Measurements from ENCODE around the gene RIPPLY3.

DNA sequence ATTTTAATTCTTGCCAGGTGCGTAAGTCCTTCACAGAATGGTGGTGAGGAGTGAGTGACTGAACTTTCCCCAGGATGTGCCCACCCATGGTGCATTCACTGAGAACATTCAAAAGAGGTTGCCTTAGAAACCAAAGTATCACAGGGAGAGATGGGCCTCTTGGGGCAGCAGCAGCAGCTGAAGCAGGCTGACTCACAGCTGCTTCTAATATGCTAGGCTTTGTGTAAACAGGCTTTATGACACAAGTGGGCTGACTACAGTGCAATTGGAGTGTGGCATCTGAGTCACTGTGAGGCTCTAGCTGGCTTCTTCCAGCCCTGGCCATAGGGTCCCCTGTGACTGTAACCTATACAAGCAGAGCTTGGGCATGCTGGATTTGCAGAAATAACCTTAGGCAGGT lies 53.8 kb downstream of the RIPPLY3 start:
- TF ChIP-seq EZH2 (IDR thresholded peaks at IDR 0.05) (no peak), MAX (IDR thresholded peaks at IDR 0.05) (no peak), POLR2A (IDR thresholded peaks at IDR 0.05; ENCODE audit: borderline replicate concordance, extremely low read depth, insufficient read depth, insufficient read length) (no peak), REST (IDR thresholded peaks at IDR 0.05; ENCODE audit: low read depth) (no peak), RAD21 (IDR thresholded peaks at IDR 0.05; ENCODE audit: low read depth) (no peak), CTCF (IDR thresholded peaks at IDR 0.05 in 2 of 3, conservative IDR thresholded peaks at IDR 0.05 in 1 of 3; ENCODE audit: borderline replicate concordance in 1 of 3, insufficient read depth in 1 of 3, low read depth in 2 of 3, low read length in 2 of 3) (0 out of 6 replicates have a peak, but pooled peaks of 1 of the 3 experiments have one; percentile 18), EZH2phosphoT487 (IDR thresholded peaks at IDR 0.05; ENCODE audit: borderline replicate concordance) (no peak), SRF (IDR thresholded peaks at IDR 0.05; ENCODE audit: low read depth) (no peak), ZNF274 (IDR thresholded peaks at IDR 0.05; ENCODE audit: low read depth, low read length) (no peak), POLR2AphosphoS5 (IDR thresholded peaks at IDR 0.05; ENCODE audit: low read depth, low read length) (0 out of 2 replicates have a peak, but pooled peaks have one; percentile 28), EGR1 (IDR thresholded peaks at IDR 0.05; ENCODE audit: low read depth) (no peak)

Data from HCT116 (cell line).